ENCODE measurements around the gene KRTAP12-4. TPM values are rescaled to one million over a fixed set of nuclear protein-coding genes. Genes with fewer than 3 reads are reported as not detected.
"Not testable (repeated sequence)": the region's sequence is repeated elsewhere in the genome, so short reads cannot be mapped to it uniquely, and the experiment has no call there.

KRTAP12-4 gene
- total RNA-seq, 1 donor from 2014 or later = not detected

GRCh38 chr21:44612669-44613229, 41.7 kb downstream of the KRTAP12-4 start:
- Histone ChIP-seq H3K9me3 (ENCODE audit: insufficient read depth, low read depth, low read length) (peaks cover 9% of the 10 kb centered on the region), H2AFZ (ENCODE audit: low read depth, low read length) (no peak overlapping the region), H3K4me2 (ENCODE audit: low read length) (no peak overlapping the region), H3K4me3 (ENCODE audit: insufficient read depth, low read depth, low read length) (no peak overlapping the region), H3K4me1 (ENCODE audit: insufficient read depth, low read length) (no peaks in the 10 kb centered on the region), H3K27me3 (ENCODE audit: insufficient read depth, low read length) (no peaks in the 10 kb centered on the region), H3K9ac (ENCODE audit: low read length) (no peak overlapping the region), H3K27ac (ENCODE audit: low read depth, low read length) (no peak overlapping the region), H3K36me3 (ENCODE audit: insufficient read depth, low read length) (no peaks in the 10 kb centered on the region), H3K79me2 (ENCODE audit: insufficient read depth, low read length) (no peaks in the 10 kb centered on the region), H4K20me1 (ENCODE audit: insufficient read depth, low read length) (no peaks in the 10 kb centered on the region)
- TF ChIP-seq CTCF (IDR thresholded peaks at IDR 0.05; ENCODE audit: insufficient read depth, low read depth, low read length) (no peak), EZH2 (IDR thresholded peaks at IDR 0.05; ENCODE audit: insufficient read depth, low read length) (no peak)
- H3K9me3 Mint-ChIP-seq (ENCODE audit: unreplicated experiment) = peaks cover 27% of the 10 kb centered on the region
- FAIRE-seq = no peak
- peaks cover 21% of the 10 kb centered on the region for H3K27me3 Mint-ChIP-seq (ENCODE audit: low read depth, unreplicated experiment)
- no peak overlapping the region for H3K4me3 Mint-ChIP-seq (ENCODE audit: unreplicated experiment)
- peaks cover 2% of the 10 kb centered on the region for H3K36me3 Mint-ChIP-seq (ENCODE audit: low read depth, unreplicated experiment)
- DNase-seq (ENCODE audit: low read depth) = no peak
- H3K27ac Mint-ChIP-seq (ENCODE audit: unreplicated experiment) = no peak overlapping the region
- H3K4me1 Mint-ChIP-seq (ENCODE audit: low read depth, unreplicated experiment) = no peaks in the 10 kb centered on the region

DNA sequence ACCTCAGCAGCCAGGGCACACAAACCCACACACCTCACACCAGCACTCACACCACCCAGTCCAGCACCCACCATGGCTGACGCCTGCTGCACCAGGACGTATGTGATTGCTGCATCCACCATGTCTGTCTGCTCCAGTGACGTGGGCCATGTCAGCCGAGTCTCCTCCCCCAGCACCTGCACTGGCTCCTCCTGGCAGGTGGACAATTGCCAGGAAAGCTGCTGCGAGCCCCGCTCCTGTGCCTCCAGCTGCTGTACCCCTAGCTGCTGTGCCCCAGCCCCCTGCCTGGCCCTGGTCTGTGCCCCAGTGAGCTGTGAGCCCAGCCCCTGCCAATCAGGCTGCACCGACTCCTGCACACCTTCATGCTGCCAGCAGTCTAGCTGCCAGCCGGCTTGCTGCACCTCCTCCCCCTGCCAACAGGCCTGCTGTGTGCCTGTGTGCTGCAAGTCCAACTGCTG, 42.4 kb downstream of the KRTAP12-4 start, which contains the start of gene KRTAP10-8:
Gene KRTAP10-8 (plus strand): TSS at position 51 of the 458 bp plus-strand sequence. CDS start 22 bp downstream, at position 73.
- Mint-ChIP-seq H3K9me3 (ENCODE audit: unreplicated experiment) (peaks cover 27% of the 10 kb centered on the region), H3K36me3 (ENCODE audit: low read depth, unreplicated experiment) (peaks cover 2% of the 10 kb centered on the region), H3K4me1 (ENCODE audit: low read depth, unreplicated experiment) (no peaks in the 10 kb centered on the region), H3K27me3 (ENCODE audit: low read depth, unreplicated experiment) (peaks cover 23% of the 10 kb centered on the region), H3K4me3 (ENCODE audit: unreplicated experiment) (no peak within 1 kb of the TSS), H3K27ac (ENCODE audit: unreplicated experiment) (no peak within 1 kb of the TSS)
- H3K4me2 ChIP-seq (ENCODE audit: low read length) = no peak within 1 kb of the TSS
- H3K4me1 ChIP-seq (ENCODE audit: insufficient read depth, low read length) = no peaks in the 10 kb centered on the region
- H2AFZ ChIP-seq (ENCODE audit: low read depth, low read length) = no peak within 1 kb of the TSS
- H4K20me1 ChIP-seq (ENCODE audit: insufficient read depth, low read length) = no peaks in the 10 kb centered on the region
- no peak within 1 kb of the TSS for H3K4me3 ChIP-seq (ENCODE audit: insufficient read depth, low read depth, low read length)
- H3K36me3 ChIP-seq (ENCODE audit: insufficient read depth, low read length) = no peaks in the 10 kb centered on the region
- no peak for TF ChIP-seq EZH2 (IDR thresholded peaks at IDR 0.05; ENCODE audit: insufficient read depth, low read length)
- no peak for TF ChIP-seq CTCF (IDR thresholded peaks at IDR 0.05; ENCODE audit: insufficient read depth, low read depth, low read length)
- no peak within 1 kb of the TSS for H3K9ac ChIP-seq (ENCODE audit: low read length)
- FAIRE-seq = no peak
- H3K9me3 ChIP-seq (ENCODE audit: insufficient read depth, low read depth, low read length) = peaks cover 9% of the 10 kb centered on the region
- H3K27me3 ChIP-seq (ENCODE audit: insufficient read depth, low read length) = no peaks in the 10 kb centered on the region
- no peaks in the 10 kb centered on the region for H3K79me2 ChIP-seq (ENCODE audit: insufficient read depth, low read length)
- no peak within 1 kb of the TSS for H3K27ac ChIP-seq (ENCODE audit: low read depth, low read length)
- DNase-seq (ENCODE audit: low read depth) = no peak

DNA sequence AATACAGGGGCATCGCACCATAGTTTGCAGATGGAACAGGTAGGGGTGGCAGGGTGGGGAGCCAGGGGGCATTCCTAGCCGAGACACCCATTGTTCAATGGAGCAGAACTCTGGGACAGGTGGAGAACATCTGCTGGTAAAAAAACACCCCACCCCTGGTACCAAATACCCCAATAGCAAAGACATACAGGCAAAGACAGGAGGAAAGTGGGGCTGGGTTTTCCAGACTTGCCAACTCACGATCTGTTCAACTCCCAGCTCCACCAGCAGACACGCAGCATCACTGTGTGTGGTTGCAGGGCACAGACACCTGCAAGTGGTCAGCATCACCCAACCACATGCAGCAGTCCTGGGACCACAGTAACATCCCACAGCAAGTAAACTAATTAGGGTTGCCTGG, 42.9 kb downstream of the KRTAP12-4 start:
- H3K9me3 ChIP-seq (ENCODE audit: insufficient read depth, low read depth, low read length) = peaks cover 9% of the 10 kb centered on the region
- peaks cover 27% of the 10 kb centered on the region for H3K9me3 Mint-ChIP-seq (ENCODE audit: unreplicated experiment)
- H3K27me3 Mint-ChIP-seq (ENCODE audit: low read depth, unreplicated experiment) = peaks cover 21% of the 10 kb centered on the region
- H4K20me1 ChIP-seq (ENCODE audit: insufficient read depth, low read length) = no peaks in the 10 kb centered on the region
- no peaks in the 10 kb centered on the region for H3K36me3 ChIP-seq (ENCODE audit: insufficient read depth, low read length)
- no peaks in the 10 kb centered on the region for H3K27me3 ChIP-seq (ENCODE audit: insufficient read depth, low read length)
- FAIRE-seq = no peak
- H2AFZ ChIP-seq (ENCODE audit: low read depth, low read length) = no peak overlapping the region
- no peak for TF ChIP-seq CTCF (IDR thresholded peaks at IDR 0.05; ENCODE audit: insufficient read depth, low read depth, low read length)
- no peak for TF ChIP-seq EZH2 (IDR thresholded peaks at IDR 0.05; ENCODE audit: insufficient read depth, low read length)
- no peaks in the 10 kb centered on the region for H3K4me1 Mint-ChIP-seq (ENCODE audit: low read depth, unreplicated experiment)
- no peak overlapping the region for H3K27ac ChIP-seq (ENCODE audit: low read depth, low read length)
- no peak for DNase-seq (ENCODE audit: low read depth)
- no peaks in the 10 kb centered on the region for H3K4me1 ChIP-seq (ENCODE audit: insufficient read depth, low read length)
- H3K79me2 ChIP-seq (ENCODE audit: insufficient read depth, low read length) = no peaks in the 10 kb centered on the region
- H3K4me3 Mint-ChIP-seq (ENCODE audit: unreplicated experiment) = no peak overlapping the region
- H3K27ac Mint-ChIP-seq (ENCODE audit: unreplicated experiment) = no peak overlapping the region
- no peak overlapping the region for H3K9ac ChIP-seq (ENCODE audit: low read length)
- no peak overlapping the region for H3K4me2 ChIP-seq (ENCODE audit: low read length)
- no peak overlapping the region for H3K4me3 ChIP-seq (ENCODE audit: insufficient read depth, low read depth, low read length)
- H3K36me3 Mint-ChIP-seq (ENCODE audit: low read depth, unreplicated experiment) = peaks cover 2% of the 10 kb centered on the region

GRCh38 chr21:44610157-44610843, 44.2 kb downstream of the KRTAP12-4 start:
- not testable (repeated sequence) for H3K4me1 Mint-ChIP-seq (ENCODE audit: low read depth, unreplicated experiment); H3K4me1 ChIP-seq (ENCODE audit: insufficient read depth, low read length); H3K4me3 Mint-ChIP-seq (ENCODE audit: unreplicated experiment); H3K27ac Mint-ChIP-seq (ENCODE audit: unreplicated experiment); H3K27ac ChIP-seq (ENCODE audit: low read depth, low read length); H3K9ac ChIP-seq (ENCODE audit: low read length); H3K27me3 ChIP-seq (ENCODE audit: insufficient read depth, low read length); H2AFZ ChIP-seq (ENCODE audit: low read depth, low read length); H3K36me3 ChIP-seq (ENCODE audit: insufficient read depth, low read length); FAIRE-seq; H3K4me3 ChIP-seq (ENCODE audit: insufficient read depth, low read depth, low read length); H3K4me2 ChIP-seq (ENCODE audit: low read length); H4K20me1 ChIP-seq (ENCODE audit: insufficient read depth, low read length); H3K9me3 ChIP-seq (ENCODE audit: insufficient read depth, low read depth, low read length); H3K79me2 ChIP-seq (ENCODE audit: insufficient read depth, low read length); DNase-seq (ENCODE audit: low read depth); H3K36me3 Mint-ChIP-seq (ENCODE audit: low read depth, unreplicated experiment)
- Mint-ChIP-seq H3K9me3 (ENCODE audit: unreplicated experiment) (peaks cover 27% of the 10 kb centered on the region), H3K27me3 (ENCODE audit: low read depth, unreplicated experiment) (peaks cover 16% of the 10 kb centered on the region)
